Ovary (tissue), 9 donors: Measurements from ENCODE around the gene CCDC141. TPM values are rescaled to one million over a fixed set of nuclear protein-coding genes. Genes with fewer than 3 reads are reported as not detected.

Experiments
- DNase-seq, 5 donors: peaks; one replicate each; pipeline ENCODE4 v3.0.0-alpha.2; 2019 to 2020
- H3K27ac ChIP-seq, 2 donors: fragments of 200-600 bp; one replicate each; pipeline versions ENCODE4 v1.5.1 to v1.8.0; 2019 to 2022
- H3K27me3 ChIP-seq: fragments of 200-600 bp; one replicate; pipeline ENCODE4 v1.8.0; 2022
- H3K36me3 ChIP-seq: fragments of 200-600 bp; sonication (generic); one replicate; pipeline ENCODE4 v1.5.1; 2019
- H3K4me1 ChIP-seq: one replicate; pipeline ENCODE4 v1.8.1; 2013; ENCODE audit warnings: mild to moderate bottlenecking, moderate library complexity; ENCODE audit not compliant: insufficient read depth
- H3K4me3 ChIP-seq: fragments of 200-600 bp; sonication (generic); one replicate; pipeline ENCODE4 v1.5.1; 2017
- H3K9me3 ChIP-seq, 2 donors: fragments of 200-600 bp in 1 of 2; sonication (generic) in 1 of 2; one replicate each; pipeline versions ENCODE4 v1.5.1 to v1.8.1; 2013 to 2019; ENCODE audit warnings: mild to moderate bottlenecking in 1 of 2, moderate library complexity in 1 of 2
- EP300 ChIP-seq: sonication (generic); formaldehyde crosslinking; IDR thresholded peaks from one replicate; pipeline ENCODE4 v1.6.1; 2017; ENCODE audit warnings: antibody characterized with exemption
- POLR2A ChIP-seq: fragments of 450-650 bp; IDR thresholded peaks from one replicate; pipeline ENCODE4 v1.6.1; 2017; ENCODE audit warnings: antibody characterized with exemption, mild to moderate bottlenecking, moderate library complexity
- WGBS, 3 donors: extraction: QIAGEN DNeasy Blood & Tissue Kit in 1 of 3; methylation state at CpG; one replicate each; pipeline versions ENCODE4 v1.1.5 to v1.1.7; 2013 to 2017; 5-methylcytosine and 5-hydroxymethylcytosine counted together
- intact Hi-C, 4 donors: fragments of 100-400 bp; cut with DNase I; formaldehyde crosslinking; loops; one replicate each; pipeline versions ENCODE4 v1.11.0 to v1.15.1; 2022 to 2023
- polyA plus RNA-seq, 2 donors: library from polyadenylated mRNA; stranded (reverse); fragments of 200-250 nt in 1 of 2; fragments of 350-450 nt in 1 of 2; fragmentation: Illumina TruSeq in 1 of 2; extraction: RNeasy Lipid Tissue Mini Kit (QIAGEN cat#74804) in 1 of 2; gene quantifications; one replicate each; pipeline ENCODE4 v1.2.3, GENCODE V29; 2013 to 2014
- total RNA-seq, 7 donors: library from RNA; depleted of rRNA in 2 of 7; stranded (reverse); fragments of >200 nt in 2 of 7; fragmentation: NEBNext Ultra II Directional in 3 of 7; extraction: Animal tissue kit (Norgen Biotek cat#: 25700) in 3 of 7; gene quantifications; one replicate each; pipeline versions ENCODE4 v1.1.0 to v1.2.4, GENCODE V29; 2016 to 2023
- TF ChIP-seq, protein P1 (sequence below), 3 donors: fragments of 450-650 bp in 2 of 3; fragments of 200-600 bp in 1 of 3; IDR thresholded peaks; one replicate each; pipeline versions ENCODE4 v1.5.1 to v1.8.0; 2016 to 2022; ENCODE audit warnings: antibody characterized with exemption in 3 of 3, mild to moderate bottlenecking in 1 of 3
- donor health status: DM: no; HTN: no; CAD: no; lungs with moderate emphysema.
- donor health status: DM: no; HTN: no; CAD: no.
- donor health status: Bipolar disorder and iron deficiency.
- donor health status: DM: yes; HTN: yes; CAD: no.
- donor health status: DM: no; HTN: no; CAD: no.
- donor health status: DM: yes; HTN: yes; CAD: no.

Gene CCDC141
- total and polyA plus RNA-seq, 9 donors, result 0.35 to 6.2 (median 0.77) TPM

DNA sequence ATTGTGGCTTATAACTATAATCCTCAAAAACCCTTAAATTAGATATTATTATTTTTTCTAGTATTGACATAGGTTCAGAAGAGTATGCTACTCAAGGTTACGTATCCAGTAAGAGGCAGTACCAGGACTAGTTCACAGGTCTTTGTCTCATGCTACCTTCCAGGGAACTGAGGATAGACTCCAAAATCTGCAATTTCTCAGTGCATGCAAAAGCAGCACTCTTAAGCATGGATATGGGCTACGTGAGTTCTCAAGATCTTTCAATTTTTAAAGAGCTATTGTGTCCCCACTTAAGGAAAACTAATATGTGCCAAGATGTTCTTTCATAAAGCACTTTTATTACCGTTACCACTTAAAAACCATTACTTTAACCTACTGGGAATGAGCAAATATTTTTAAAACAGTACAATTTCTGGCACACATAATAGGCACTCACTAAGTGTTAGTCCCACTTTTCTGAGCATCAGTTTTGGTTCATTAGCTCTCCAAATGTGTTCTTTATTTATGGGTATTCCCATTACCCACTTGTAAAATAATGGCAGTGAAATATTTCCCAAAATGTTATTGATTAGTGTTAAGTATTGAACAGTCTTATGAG is 128.9 kb downstream of the CCDC141 start:
- WGBS, 3 donors, result 58 to 65% (median 62%) methylated on average over 3 of the region's 3 CpGs
- Histone ChIP-seq H3K27me3 (no peaks in the 10 kb centered on the region), H3K36me3 (no peaks in the 10 kb centered on the region), H3K4me1 (no peaks in the 10 kb centered on the region), H3K4me3 (no peak overlapping the region), H3K27ac (no peak overlapping the region), H3K9me3 (no peaks in the 10 kb centered on the region)
- TF ChIP-seq POLR2A, result no peak
- TF ChIP-seq, protein P1, sequence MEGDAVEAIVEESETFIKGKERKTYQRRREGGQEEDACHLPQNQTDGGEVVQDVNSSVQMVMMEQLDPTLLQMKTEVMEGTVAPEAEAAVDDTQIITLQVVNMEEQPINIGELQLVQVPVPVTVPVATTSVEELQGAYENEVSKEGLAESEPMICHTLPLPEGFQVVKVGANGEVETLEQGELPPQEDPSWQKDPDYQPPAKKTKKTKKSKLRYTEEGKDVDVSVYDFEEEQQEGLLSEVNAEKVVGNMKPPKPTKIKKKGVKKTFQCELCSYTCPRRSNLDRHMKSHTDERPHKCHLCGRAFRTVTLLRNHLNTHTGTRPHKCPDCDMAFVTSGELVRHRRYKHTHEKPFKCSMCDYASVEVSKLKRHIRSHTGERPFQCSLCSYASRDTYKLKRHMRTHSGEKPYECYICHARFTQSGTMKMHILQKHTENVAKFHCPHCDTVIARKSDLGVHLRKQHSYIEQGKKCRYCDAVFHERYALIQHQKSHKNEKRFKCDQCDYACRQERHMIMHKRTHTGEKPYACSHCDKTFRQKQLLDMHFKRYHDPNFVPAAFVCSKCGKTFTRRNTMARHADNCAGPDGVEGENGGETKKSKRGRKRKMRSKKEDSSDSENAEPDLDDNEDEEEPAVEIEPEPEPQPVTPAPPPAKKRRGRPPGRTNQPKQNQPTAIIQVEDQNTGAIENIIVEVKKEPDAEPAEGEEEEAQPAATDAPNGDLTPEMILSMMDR (IDR thresholded peaks at IDR 0.05), result no peak
- TF ChIP-seq EP300, result no peak
- intact Hi-C loops, result no loop called here
- no peak for DNase-seq

DNA sequence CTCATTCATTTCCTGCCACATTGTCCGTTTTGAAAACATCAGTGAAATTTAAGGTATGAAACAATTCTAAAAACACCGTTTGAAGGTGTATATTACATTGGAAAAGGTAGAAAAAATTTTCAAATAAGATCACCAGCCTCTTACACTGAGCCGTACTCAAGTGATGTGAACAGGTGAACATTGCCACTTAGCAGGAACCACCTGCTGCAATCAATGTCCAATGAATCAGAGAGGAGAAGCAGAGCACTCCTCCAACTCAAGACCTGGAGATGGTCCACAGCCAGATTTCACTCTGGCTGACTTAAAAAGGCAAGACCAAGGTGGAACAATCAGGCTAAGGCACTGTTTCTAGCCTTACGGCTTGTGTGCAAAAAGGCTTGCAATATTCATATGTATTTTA is 132.4 kb downstream of the CCDC141 start:
- Histone ChIP-seq H3K27ac (no peak overlapping the region), H3K4me1 (no peaks in the 10 kb centered on the region), H3K27me3 (no peaks in the 10 kb centered on the region), H3K4me3 (no peak overlapping the region), H3K9me3 (no peaks in the 10 kb centered on the region), H3K36me3 (no peaks in the 10 kb centered on the region)
- TF ChIP-seq, protein P1 (IDR thresholded peaks at IDR 0.05), result no peak
- TF ChIP-seq EP300 (no peak), POLR2A (no peak)
- DNase-seq, result no peak
- 81 to 87% (median 86%) methylated on average over 4 of the region's 4 CpGs for WGBS, 3 donors
- intact Hi-C loops, result loop anchor here in 1 of 4 donors (5.0 kb wide), 1 partner anchor 120 kb away; no protein-coding TSS in a partner anchor

DNA sequence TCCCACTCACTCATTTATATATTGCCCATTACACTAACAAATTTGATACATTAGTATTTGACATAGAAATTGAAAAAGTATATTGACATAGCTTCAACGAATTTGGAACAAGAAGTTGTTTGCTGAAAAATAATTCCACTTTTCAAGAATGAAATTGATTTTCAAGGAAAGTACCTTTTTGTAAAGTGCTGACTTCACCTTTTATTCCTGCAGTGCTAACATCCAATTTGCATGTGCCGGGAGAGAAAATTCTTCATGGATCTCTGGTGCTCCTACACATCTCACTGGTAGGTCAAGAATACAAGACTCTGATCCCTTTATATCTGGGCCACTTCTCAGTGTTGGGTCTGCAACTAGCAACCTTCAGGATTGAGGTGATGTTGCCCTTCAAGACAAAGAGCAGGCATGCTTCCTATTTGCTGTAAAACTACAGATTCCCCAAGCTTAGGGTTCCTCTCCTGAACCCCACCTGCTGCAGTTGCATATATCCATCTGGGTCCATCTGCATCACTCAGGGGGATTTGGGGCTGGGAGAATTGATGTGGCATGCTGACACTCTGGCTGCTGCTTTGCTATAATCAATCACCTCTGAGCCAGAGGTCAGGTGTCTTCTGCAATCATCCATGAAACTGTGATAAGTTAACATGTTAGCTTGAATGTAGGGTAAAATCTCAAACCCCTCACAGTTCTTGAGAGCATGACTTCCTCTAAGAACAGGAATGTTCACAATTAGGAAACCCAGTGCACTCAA is 134.3 kb downstream of the CCDC141 start:
- Histone ChIP-seq H3K4me1 (no peaks in the 10 kb centered on the region), H3K9me3 (no peaks in the 10 kb centered on the region), H3K4me3 (no peak overlapping the region), H3K36me3 (no peaks in the 10 kb centered on the region), H3K27ac (no peak overlapping the region), H3K27me3 (no peaks in the 10 kb centered on the region)
- TF ChIP-seq, protein P1 (IDR thresholded peaks at IDR 0.05), result no peak
- TF ChIP-seq POLR2A, result no peak
- no peak for TF ChIP-seq EP300
- intact Hi-C loops, result loop anchor here in 2 of 4 donors (2.0 to 5.0 kb wide), 2 partner anchors 118 to 119 kb away; no protein-coding TSS in a partner anchor
- WGBS, 3 donors, result 41 to 59% (median 59%) methylated on average over 2 of the region's 2 CpGs
- DNase-seq, result no peak

DNA sequence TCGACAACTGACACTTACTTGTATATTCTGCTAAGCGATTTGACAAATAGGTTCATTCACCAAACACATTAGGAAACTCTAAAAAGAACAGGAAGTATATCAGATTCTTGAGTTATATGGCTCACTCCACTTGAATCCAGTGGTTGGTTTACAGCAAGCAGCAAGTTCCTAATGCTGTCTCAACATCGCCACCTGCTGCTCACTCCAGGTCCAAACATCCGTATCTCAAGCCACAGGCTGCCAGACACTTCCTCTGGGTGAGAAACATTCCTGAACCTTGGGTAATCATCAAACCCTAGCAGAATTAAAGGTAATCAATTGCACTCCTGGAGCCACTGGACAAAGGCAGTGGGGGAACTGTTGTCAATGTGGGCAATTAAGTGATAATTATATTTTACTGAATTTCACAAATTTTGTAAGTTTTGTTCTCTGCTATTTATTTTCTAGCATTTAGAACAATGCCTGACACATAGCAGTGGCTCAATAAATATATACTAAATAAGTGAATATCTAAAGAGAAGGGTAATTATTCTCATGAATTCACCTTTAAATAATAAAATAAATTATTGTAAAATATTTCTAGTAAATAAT is 135.6 kb downstream of the CCDC141 start:
- intact Hi-C loops, result loop anchor here in 2 of 4 donors (1.0 to 2.0 kb wide), 2 partner anchors 118 kb away; no protein-coding TSS in a partner anchor
- TF ChIP-seq EP300 (no peak), POLR2A (no peak)
- TF ChIP-seq, protein P1 (IDR thresholded peaks at IDR 0.05), result peak; percentile 59 to 74 (median 67)
- peak; percentile 73 to 88 (median 85) for DNase-seq

More for the DNA sequence above, 135.6 kb downstream of the CCDC141 start:
- Histone ChIP-seq H3K9me3 (no peaks in the 10 kb centered on the region), H3K27me3 (no peaks in the 10 kb centered on the region), H3K36me3 (no peaks in the 10 kb centered on the region), H3K4me3 (no peak overlapping the region), H3K27ac (no peak overlapping the region), H3K4me1 (peaks cover 1% of the 10 kb centered on the region)
- 30 to 37% (median 30%) methylated on average over 4 of the region's 4 CpGs for WGBS, 3 donors
